Vagina (tissue), 2 donors: ENCODE results near the gene HHLA2.

Experiments
- POLR2A ChIP-seq, 2 donors: fragments of 450-650 bp; IDR thresholded peaks; one replicate each; pipeline ENCODE4 v1.6.1; 2017; ENCODE audit warnings: antibody characterized with exemption in 2 of 2, mild to moderate bottlenecking in 2 of 2, moderate library complexity in 2 of 2
- POLR2AphosphoS5 ChIP-seq, 2 donors: sonication (generic); formaldehyde crosslinking; IDR thresholded peaks; one replicate each; pipeline ENCODE4 v1.9.0; 2017; ENCODE audit warnings: antibody characterized with exemption in 2 of 2, mild to moderate bottlenecking in 2 of 2, low read depth in 1 of 2; ENCODE audit not compliant: insufficient read depth in 1 of 2
- TF ChIP-seq, protein P1 (sequence below), 3 experiments: fragments of 450-650 bp in 2 of 3; fragments of 200-600 bp in 1 of 3; sonication (generic) in 1 of 3; IDR thresholded peaks; one replicate each; pipeline ENCODE4 v1.5.1; 2017 to 2019; ENCODE audit warnings: antibody characterized with exemption in 3 of 3, mild to moderate bottlenecking in 2 of 3, moderate library complexity in 2 of 3

DNA sequence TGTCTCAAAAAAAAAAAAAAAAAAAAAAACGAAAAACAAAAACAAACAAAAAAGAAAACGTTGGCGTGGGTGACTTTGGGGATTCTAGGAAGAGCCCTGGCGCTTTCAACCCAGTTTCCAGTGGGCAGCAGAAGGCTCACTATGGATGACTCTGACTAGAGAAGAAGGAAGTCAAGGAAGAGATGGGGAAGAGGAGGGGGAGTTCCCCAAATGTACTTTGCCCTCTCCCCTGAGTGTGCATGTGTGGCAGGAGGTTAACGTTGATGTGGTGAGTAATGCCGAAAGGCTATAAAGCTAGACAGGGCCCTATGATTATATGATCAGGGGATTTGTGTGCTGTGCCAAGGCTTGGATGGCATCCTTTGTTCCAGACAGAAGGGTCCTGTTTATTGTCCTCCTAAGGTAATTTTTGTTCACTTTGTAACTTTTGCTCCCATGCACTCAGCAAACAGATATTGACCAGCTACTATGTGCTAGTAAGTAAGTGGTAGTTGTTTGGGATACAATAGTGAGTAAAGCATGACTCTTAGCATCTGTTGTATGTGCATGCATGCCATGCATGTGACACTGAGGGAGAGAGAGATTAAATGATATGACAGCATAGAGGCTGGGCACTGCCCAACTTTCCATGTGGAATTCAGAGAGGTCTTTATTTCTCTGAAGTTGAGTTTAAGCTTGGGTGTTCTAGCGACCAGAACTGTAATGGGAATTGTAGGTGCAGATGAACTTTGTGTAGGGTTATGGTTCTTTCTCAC, 750 bp upstream of the HHLA2 start:
- TF ChIP-seq, protein P1, sequence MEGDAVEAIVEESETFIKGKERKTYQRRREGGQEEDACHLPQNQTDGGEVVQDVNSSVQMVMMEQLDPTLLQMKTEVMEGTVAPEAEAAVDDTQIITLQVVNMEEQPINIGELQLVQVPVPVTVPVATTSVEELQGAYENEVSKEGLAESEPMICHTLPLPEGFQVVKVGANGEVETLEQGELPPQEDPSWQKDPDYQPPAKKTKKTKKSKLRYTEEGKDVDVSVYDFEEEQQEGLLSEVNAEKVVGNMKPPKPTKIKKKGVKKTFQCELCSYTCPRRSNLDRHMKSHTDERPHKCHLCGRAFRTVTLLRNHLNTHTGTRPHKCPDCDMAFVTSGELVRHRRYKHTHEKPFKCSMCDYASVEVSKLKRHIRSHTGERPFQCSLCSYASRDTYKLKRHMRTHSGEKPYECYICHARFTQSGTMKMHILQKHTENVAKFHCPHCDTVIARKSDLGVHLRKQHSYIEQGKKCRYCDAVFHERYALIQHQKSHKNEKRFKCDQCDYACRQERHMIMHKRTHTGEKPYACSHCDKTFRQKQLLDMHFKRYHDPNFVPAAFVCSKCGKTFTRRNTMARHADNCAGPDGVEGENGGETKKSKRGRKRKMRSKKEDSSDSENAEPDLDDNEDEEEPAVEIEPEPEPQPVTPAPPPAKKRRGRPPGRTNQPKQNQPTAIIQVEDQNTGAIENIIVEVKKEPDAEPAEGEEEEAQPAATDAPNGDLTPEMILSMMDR (IDR thresholded peaks at IDR 0.05) = no peak
- TF ChIP-seq POLR2AphosphoS5 (IDR thresholded peaks at IDR 0.05; ENCODE audit: insufficient read depth in 1 of 2, low read depth in 1 of 2) (no peak), POLR2A (IDR thresholded peaks at IDR 0.05) (no peak)
